Measurements from ENCODE around the gene ZNF277.

- TF ChIP-seq CTCF (IDR thresholded peaks at IDR 0.05) (no peak), POLR2A (IDR thresholded peaks at IDR 0.05) (no peak)
Observed at GRCh38 chr7:112266595-112267270, 60.2 kb downstream of the ZNF277 start.
